Measurements from ENCODE around the gene TSG101. TPM values are rescaled to one million over a fixed set of nuclear protein-coding genes. Genes with fewer than 3 reads are reported as not detected.

TSG101 gene
- total and polyA plus RNA-seq, 2 donors (not counting 1 experiment from before 2014, with no cell fraction given): 78.4 to 146 TPM

DNA sequence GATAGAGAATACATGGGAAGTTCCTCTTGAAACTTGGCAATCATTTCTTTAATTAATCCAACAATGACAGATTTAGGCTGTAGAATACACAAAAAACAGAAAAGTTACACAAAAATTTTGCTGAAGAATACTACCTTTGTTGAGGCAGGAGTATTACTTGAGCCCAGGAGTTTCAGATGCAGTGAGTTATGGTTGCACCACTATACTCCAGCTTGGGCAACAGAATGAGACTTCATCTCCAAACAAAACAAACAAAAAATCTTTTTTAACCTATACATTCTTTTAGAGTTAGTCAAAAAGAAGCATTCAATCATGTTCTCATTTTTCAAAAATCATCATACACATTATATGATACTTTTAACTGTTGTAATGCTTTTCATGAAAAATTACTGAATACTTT is 39.7 kb upstream of the TSG101 start:
- H2AFZ ChIP-seq (ENCODE audit: low read length): no peak overlapping the region
- no peaks in the 10 kb centered on the region for H3K4me1 ChIP-seq (ENCODE audit: control insufficient read depth, extremely low read depth, insufficient read depth, low read length)
- H3K27me3 ChIP-seq (ENCODE audit: control insufficient read depth, insufficient read depth, low read length): no peaks in the 10 kb centered on the region
- DNase-seq (ENCODE audit: low read depth in 2 of 2): peak in 1 of 2 donors; percentile 17
- H3K27ac ChIP-seq (ENCODE audit: insufficient read depth, low read length): no peak overlapping the region
- no peak overlapping the region for H3K9ac ChIP-seq (ENCODE audit: insufficient read depth, low read length)
- no peaks in the 10 kb centered on the region for H3K36me3 ChIP-seq (ENCODE audit: control insufficient read depth, insufficient read depth, low read length)
- H3K4me3 ChIP-seq (replicated peaks in 1 of 4; ENCODE audit: control extremely low read depth in 1 of 4, insufficient read depth in 1 of 4, low read depth in 3 of 4, low read length in 4 of 4): no peak overlapping the region
- H3K9me3 ChIP-seq (ENCODE audit: control insufficient read depth, insufficient read depth, low read depth, low read length): no peaks in the 10 kb centered on the region
- H3K4me2 ChIP-seq (ENCODE audit: extremely low read depth, insufficient read depth, low read length): no peak overlapping the region
- TF ChIP-seq, protein P1, sequence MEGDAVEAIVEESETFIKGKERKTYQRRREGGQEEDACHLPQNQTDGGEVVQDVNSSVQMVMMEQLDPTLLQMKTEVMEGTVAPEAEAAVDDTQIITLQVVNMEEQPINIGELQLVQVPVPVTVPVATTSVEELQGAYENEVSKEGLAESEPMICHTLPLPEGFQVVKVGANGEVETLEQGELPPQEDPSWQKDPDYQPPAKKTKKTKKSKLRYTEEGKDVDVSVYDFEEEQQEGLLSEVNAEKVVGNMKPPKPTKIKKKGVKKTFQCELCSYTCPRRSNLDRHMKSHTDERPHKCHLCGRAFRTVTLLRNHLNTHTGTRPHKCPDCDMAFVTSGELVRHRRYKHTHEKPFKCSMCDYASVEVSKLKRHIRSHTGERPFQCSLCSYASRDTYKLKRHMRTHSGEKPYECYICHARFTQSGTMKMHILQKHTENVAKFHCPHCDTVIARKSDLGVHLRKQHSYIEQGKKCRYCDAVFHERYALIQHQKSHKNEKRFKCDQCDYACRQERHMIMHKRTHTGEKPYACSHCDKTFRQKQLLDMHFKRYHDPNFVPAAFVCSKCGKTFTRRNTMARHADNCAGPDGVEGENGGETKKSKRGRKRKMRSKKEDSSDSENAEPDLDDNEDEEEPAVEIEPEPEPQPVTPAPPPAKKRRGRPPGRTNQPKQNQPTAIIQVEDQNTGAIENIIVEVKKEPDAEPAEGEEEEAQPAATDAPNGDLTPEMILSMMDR (conservative IDR thresholded peaks at IDR 0.05 in 1 of 2, IDR thresholded peaks at IDR 0.05 in 1 of 2; ENCODE audit: low read depth in 1 of 2, low read length in 2 of 2): no peak
- TF ChIP-seq EZH2 (IDR thresholded peaks at IDR 0.05; ENCODE audit: low read length, missing control alignments): no peak
- H4K20me1 ChIP-seq (ENCODE audit: control insufficient read depth, extremely low read depth, insufficient read depth, low read length): no peaks in the 10 kb centered on the region
- H3K79me2 ChIP-seq (ENCODE audit: control insufficient read depth, insufficient read depth, low read length): no peaks in the 10 kb centered on the region

DNA sequence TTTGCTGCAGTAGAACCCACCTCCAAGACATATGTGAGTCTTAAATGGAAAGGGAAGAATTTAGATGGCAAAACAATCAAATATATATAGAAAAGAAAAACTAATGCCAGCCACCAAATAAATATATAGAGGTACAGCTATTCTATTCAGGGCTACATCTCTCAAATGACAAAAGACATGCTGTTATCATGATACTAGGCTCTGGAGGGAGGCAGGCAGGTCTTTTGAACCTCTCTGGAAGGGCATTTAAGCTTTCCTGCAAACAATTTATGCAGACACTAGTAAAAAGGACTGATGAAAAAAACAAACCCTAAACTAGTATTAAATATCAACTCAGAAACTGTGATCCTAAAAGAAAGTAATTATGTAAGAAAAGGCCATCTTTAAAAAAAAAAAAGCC is 37.4 kb upstream of the TSG101 start:
- Histone ChIP-seq H3K27ac (ENCODE audit: insufficient read depth, low read length) (no peak overlapping the region), H3K4me3 (replicated peaks in 1 of 4; ENCODE audit: control extremely low read depth in 1 of 4, insufficient read depth in 1 of 4, low read depth in 3 of 4, low read length in 4 of 4) (no peak overlapping the region), H3K9me3 (ENCODE audit: control insufficient read depth, insufficient read depth, low read depth, low read length) (no peaks in the 10 kb centered on the region), H3K79me2 (ENCODE audit: control insufficient read depth, insufficient read depth, low read length) (no peaks in the 10 kb centered on the region), H4K20me1 (ENCODE audit: control insufficient read depth, extremely low read depth, insufficient read depth, low read length) (no peaks in the 10 kb centered on the region), H3K36me3 (ENCODE audit: control insufficient read depth, insufficient read depth, low read length) (no peaks in the 10 kb centered on the region), H3K27me3 (ENCODE audit: control insufficient read depth, insufficient read depth, low read length) (no peaks in the 10 kb centered on the region), H3K9ac (ENCODE audit: insufficient read depth, low read length) (no peak overlapping the region), H3K4me2 (ENCODE audit: extremely low read depth, insufficient read depth, low read length) (no peak overlapping the region), H3K4me1 (ENCODE audit: control insufficient read depth, extremely low read depth, insufficient read depth, low read length) (no peaks in the 10 kb centered on the region), H2AFZ (ENCODE audit: low read length) (no peak overlapping the region)
- no peak for DNase-seq (ENCODE audit: low read depth in 2 of 2)
- TF ChIP-seq, protein P1 (conservative IDR thresholded peaks at IDR 0.05 in 1 of 2, IDR thresholded peaks at IDR 0.05 in 1 of 2; ENCODE audit: low read depth in 1 of 2, low read length in 2 of 2): no peak

DNA sequence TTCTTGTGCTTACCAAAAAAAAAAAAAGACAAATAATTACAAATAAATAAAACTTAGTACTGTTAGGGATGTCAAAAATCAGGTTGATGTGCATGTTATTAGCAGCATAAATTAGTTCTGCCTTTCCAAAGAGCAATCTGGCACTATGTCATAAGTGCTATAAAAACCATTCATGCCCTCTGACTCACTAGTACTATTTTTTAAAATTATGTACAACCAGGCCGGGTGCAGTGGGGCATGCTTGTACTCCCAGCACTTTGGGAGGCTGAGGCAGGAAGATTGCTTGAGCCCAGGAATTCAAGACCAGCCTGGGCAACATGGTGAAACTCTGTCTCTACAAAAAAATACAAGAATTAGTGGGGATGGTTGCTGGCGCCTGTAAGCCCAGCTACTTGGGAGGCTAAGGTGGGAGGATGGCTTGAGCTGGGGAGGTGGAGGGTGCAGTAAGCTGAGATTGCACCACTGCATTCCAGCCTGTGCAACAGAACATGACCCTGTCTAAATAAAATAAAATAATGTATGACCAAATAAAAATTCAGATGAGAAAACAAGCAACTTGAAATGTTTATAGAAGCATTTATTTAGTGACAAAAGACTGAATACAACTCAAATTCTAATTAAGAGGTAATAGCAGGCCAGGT is 36.5 kb upstream of the TSG101 start:
- no peaks in the 10 kb centered on the region for H3K79me2 ChIP-seq (ENCODE audit: control insufficient read depth, insufficient read depth, low read length)
- H4K20me1 ChIP-seq (ENCODE audit: control insufficient read depth, extremely low read depth, insufficient read depth, low read length): no peaks in the 10 kb centered on the region
- no peaks in the 10 kb centered on the region for H3K9me3 ChIP-seq (ENCODE audit: control insufficient read depth, insufficient read depth, low read depth, low read length)
- TF ChIP-seq, protein P1 (conservative IDR thresholded peaks at IDR 0.05 in 1 of 2, IDR thresholded peaks at IDR 0.05 in 1 of 2; ENCODE audit: low read depth in 1 of 2, low read length in 2 of 2): no peak
- TF ChIP-seq EZH2 (IDR thresholded peaks at IDR 0.05; ENCODE audit: low read length, missing control alignments): no peak
- no peak overlapping the region for H2AFZ ChIP-seq (ENCODE audit: low read length)
- H3K4me1 ChIP-seq (ENCODE audit: control insufficient read depth, extremely low read depth, insufficient read depth, low read length): no peaks in the 10 kb centered on the region
- no peak overlapping the region for H3K4me2 ChIP-seq (ENCODE audit: extremely low read depth, insufficient read depth, low read length)
- H3K36me3 ChIP-seq (ENCODE audit: control insufficient read depth, insufficient read depth, low read length): no peaks in the 10 kb centered on the region
- no peak overlapping the region for H3K4me3 ChIP-seq (replicated peaks in 1 of 4; ENCODE audit: control extremely low read depth in 1 of 4, insufficient read depth in 1 of 4, low read depth in 3 of 4, low read length in 4 of 4)
- no peaks in the 10 kb centered on the region for H3K27me3 ChIP-seq (ENCODE audit: control insufficient read depth, insufficient read depth, low read length)
- no peak for DNase-seq (ENCODE audit: low read depth in 2 of 2)
- H3K27ac ChIP-seq (ENCODE audit: insufficient read depth, low read length): no peak overlapping the region
- no peak overlapping the region for H3K9ac ChIP-seq (ENCODE audit: insufficient read depth, low read length)
